K562 (cell line): ENCODE measurements around the gene UPF1.
"Not testable (repeated sequence)": the region's sequence is repeated elsewhere in the genome, so short reads cannot be mapped to it uniquely, and the experiment has no call there.

Experiments used
- ESRRA ChIP-seq: fragments of 450-650 bp; IDR thresholded peaks from 2 replicates; pipeline ENCODE4 v1.6.1; 2014; ENCODE audit warnings: low read depth, mild to moderate bottlenecking, moderate library complexity, borderline replicate concordance
- JUND ChIP-seq, 2 experiments: IDR thresholded peaks; 2 replicates in 1 of 2; 3 replicates in 1 of 2; pipeline ENCODE4 v1.6.1; 2011; ENCODE audit warnings: borderline replicate concordance in 2 of 2, low read depth in 2 of 2, low read length in 2 of 2, improper control_type of control experiment in 1 of 2, missing biosample characterization in 1 of 2, missing genetic modification characterization in 1 of 2, missing genetic modification reagents in 1 of 2
- NFYB ChIP-seq: IDR thresholded peaks from 2 replicates; pipeline ENCODE4 v1.6.1; 2011; ENCODE audit warnings: mild to moderate bottlenecking, moderate library complexity; ENCODE audit not compliant: insufficient read length; ENCODE audit errors: extremely low read depth
- NR2C2 ChIP-seq, 2 experiments: fragments of 200-800 bp in 1 of 2; sonication (Bioruptor generic) in 1 of 2; sonication (generic) in 1 of 2; formaldehyde crosslinking in 1 of 2; IDR thresholded peaks; 2 replicates each; pipeline versions ENCODE4 v1.6.1 to v1.8.0; 2016 to 2022; ENCODE audit warnings: mild to moderate bottlenecking in 1 of 2, missing compliant biosample characterization in 1 of 2, missing genetic modification characterization in 1 of 2, missing genetic modification reagents in 1 of 2
- PCBP1 ChIP-seq: fragments of 200-400 bp; formaldehyde crosslinking; IDR thresholded peaks from 2 replicates; pipeline ENCODE4 v1.6.1; 2018; ENCODE audit warnings: mild to moderate bottlenecking, low read depth, low read length; ENCODE audit not compliant: poor library complexity, severe bottlenecking
- SMARCA5 ChIP-seq: fragments of 450-650 bp; IDR thresholded peaks from 2 replicates; pipeline ENCODE4 v1.6.1; 2016
- TF ChIP-seq, protein P1 (sequence below), 3 experiments: IDR thresholded peaks in 2 of 3; conservative IDR thresholded peaks in 1 of 3; 2 replicates each; pipeline ENCODE4 v1.5.1; 2011 to 2012; ENCODE audit warnings: low read length in 3 of 3, mild to moderate bottlenecking in 3 of 3, control low read depth in 2 of 3, improper control_type of control experiment in 1 of 3, inconsistent platforms in 1 of 3, low read depth in 1 of 3, mixed read lengths in 1 of 3, moderate library complexity in 1 of 3; ENCODE audit not compliant: insufficient read depth in 2 of 3
- TF ChIP-seq, protein P2 (sequence below): sonication (generic); formaldehyde crosslinking; IDR thresholded peaks from 2 replicates; pipeline ENCODE4 v1.8.0; 2022; ENCODE audit warnings: mild to moderate bottlenecking, missing genetic modification reagents, borderline replicate concordance

- TF ChIP-seq NFYB; NR2C2 (CRISPR knock-in tag; IDR thresholded peaks at IDR 0.05); NR2C2 (tag; IDR thresholded peaks at IDR 0.05); ESRRA; SMARCA5; PCBP1; JUND (IDR thresholded peaks at IDR 0.05; ENCODE audit: borderline replicate concordance, low read depth, low read length); JUND (tag; IDR thresholded peaks at IDR 0.05; ENCODE audit: borderline replicate concordance, low read depth, low read length): not testable (repeated sequence)
- TF ChIP-seq, protein P1, sequence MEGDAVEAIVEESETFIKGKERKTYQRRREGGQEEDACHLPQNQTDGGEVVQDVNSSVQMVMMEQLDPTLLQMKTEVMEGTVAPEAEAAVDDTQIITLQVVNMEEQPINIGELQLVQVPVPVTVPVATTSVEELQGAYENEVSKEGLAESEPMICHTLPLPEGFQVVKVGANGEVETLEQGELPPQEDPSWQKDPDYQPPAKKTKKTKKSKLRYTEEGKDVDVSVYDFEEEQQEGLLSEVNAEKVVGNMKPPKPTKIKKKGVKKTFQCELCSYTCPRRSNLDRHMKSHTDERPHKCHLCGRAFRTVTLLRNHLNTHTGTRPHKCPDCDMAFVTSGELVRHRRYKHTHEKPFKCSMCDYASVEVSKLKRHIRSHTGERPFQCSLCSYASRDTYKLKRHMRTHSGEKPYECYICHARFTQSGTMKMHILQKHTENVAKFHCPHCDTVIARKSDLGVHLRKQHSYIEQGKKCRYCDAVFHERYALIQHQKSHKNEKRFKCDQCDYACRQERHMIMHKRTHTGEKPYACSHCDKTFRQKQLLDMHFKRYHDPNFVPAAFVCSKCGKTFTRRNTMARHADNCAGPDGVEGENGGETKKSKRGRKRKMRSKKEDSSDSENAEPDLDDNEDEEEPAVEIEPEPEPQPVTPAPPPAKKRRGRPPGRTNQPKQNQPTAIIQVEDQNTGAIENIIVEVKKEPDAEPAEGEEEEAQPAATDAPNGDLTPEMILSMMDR (IDR thresholded peaks at IDR 0.05 in 2 of 3, conservative IDR thresholded peaks at IDR 0.05 in 1 of 3; ENCODE audit: insufficient read depth in 2 of 3, low read depth in 1 of 3, low read length in 3 of 3), result not testable (repeated sequence)
- TF ChIP-seq, protein P2, sequence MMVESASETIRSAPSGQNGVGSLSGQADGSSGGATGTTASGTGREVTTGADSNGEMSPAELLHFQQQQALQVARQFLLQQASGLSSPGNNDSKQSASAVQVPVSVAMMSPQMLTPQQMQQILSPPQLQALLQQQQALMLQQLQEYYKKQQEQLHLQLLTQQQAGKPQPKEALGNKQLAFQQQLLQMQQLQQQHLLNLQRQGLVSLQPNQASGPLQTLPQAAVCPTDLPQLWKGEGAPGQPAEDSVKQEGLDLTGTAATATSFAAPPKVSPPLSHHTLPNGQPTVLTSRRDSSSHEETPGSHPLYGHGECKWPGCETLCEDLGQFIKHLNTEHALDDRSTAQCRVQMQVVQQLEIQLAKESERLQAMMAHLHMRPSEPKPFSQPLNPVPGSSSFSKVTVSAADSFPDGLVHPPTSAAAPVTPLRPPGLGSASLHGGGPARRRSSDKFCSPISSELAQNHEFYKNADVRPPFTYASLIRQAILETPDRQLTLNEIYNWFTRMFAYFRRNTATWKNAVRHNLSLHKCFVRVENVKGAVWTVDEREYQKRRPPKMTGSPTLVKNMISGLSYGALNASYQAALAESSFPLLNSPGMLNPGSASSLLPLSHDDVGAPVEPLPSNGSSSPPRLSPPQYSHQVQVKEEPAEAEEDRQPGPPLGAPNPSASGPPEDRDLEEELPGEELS (CRISPR knock-in tag), result not testable (repeated sequence)
Observed at GRCh38 chr19:18816645-18817044, 15.1 kb upstream of the UPF1 start.
